HG02852 (cell line): Measurements from ENCODE around the gene NUFIP2.
"Not testable (repeated sequence)": the region's sequence is repeated elsewhere in the genome, so short reads cannot be mapped to it uniquely, and the experiment has no call there.

Experiments
- ATAC-seq: cut with Tn5 transposase; IDR thresholded peaks from one replicate; pipeline ENCODE4 v1.9.1; 2021; ENCODE audit warnings: mild to moderate bottlenecking, moderate library complexity; ENCODE audit not compliant: unreplicated experiment

NUFIP2 gene

DNA sequence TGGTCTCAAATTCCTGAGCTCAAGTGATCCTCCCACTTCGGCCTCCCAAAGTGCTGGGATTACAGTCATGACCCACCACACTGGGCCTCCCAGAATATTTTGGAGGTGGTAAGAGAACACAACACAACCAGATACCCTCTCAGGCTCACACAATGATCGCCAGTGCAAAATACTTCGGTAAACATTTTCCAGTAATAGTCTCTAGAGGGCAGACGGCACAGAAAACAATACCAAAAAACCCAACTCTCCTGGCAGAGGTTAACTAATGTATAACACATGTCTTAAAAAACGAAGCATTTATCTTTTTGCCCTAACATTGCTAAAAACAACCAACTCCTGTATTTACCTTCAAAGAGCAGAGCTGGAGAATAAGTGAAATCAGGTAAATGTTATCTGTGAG lies 10.5 kb downstream of the NUFIP2 start:
- ATAC-seq = no peak

DNA sequence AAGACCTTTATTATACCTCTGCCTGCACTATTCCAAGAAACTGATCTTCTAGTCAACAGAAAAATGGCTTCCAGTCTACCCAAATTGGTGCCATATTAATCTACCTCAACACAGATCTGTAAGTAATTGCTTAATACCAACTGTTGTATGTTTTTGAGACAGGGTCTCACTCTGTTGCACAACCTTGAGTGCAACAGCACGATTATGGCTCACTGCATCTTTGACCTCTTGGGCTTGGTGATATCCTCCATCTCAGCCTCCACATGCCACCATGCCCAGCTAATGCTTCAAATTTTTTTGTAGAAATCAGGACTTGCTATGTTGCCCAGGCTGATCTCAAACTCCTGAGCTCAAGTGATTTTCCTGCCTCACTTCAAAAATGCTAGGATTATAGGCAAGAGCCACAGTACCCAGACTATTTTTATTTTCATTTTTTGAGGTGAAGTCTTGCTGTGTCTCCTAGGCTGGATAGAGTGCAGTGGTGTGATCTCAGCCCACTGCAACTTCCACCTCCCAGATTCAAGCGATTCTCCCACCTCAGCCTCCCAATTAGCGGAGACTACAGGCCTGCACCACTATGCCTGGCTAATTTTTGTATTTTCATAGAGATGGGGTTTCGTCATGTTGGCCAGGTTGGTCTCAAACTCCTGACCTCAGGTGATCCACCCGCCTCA lies 14.4 kb downstream of the NUFIP2 start:
- no peak for ATAC-seq

DNA sequence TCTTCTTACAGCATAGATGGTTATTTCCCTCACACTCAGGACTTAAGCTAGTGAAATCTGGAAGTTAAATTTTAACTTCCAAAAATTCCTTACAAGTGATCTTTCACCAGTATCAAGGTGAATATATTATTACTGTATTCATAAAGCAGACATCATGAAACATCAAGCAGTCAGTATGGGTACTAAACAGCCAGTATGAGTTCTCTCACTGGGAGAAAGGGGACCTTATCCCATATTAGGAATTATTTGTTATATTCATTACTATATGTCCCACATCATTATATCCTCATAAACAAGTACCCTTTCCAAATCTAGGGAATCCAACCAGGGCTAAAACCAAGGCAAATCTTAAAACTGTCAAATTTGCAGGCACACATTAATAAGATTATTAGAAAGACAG lies 15.3 kb downstream of the NUFIP2 start:
- no peak for ATAC-seq

DNA sequence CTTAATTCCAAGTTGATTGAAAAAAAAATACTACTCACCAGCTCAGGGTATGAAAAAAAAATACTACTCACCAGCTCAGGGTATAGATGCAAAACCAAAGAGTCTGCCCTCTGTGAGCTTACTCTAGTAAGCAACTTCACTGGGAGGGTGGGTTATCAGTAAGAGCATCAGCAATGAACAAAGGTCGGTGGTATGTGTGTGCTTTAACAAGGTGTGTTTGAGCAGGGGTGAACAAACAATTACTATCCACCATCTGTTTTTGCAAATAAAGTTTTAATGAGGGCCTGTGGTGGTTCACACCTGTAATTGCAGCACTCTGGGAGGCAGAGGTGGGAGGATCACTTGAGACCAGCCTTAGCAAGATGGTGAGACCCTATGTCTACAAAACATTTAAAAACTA lies 20.0 kb downstream of the NUFIP2 start:
- ATAC-seq = no peak

DNA sequence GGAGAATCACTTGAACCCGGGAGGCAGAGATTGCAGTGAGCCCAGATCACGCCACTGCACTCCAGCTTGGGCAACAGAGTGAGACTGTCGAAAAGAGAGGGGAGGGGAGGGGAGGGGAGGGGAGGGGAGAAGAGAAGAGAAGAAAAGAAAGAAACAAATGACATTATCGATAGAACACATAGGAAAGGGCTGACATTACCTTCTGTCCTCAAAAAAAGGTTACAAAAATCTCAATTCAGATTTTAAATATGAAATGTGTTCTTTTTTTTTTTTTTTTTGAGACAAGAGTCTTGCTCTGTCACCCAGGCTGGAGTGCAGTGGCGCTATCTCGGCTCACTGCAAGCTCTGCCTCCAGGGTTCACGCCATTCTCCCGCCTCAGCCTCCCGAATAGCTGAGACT lies 22.0 kb downstream of the NUFIP2 start:
- ATAC-seq = not testable (repeated sequence)

DNA sequence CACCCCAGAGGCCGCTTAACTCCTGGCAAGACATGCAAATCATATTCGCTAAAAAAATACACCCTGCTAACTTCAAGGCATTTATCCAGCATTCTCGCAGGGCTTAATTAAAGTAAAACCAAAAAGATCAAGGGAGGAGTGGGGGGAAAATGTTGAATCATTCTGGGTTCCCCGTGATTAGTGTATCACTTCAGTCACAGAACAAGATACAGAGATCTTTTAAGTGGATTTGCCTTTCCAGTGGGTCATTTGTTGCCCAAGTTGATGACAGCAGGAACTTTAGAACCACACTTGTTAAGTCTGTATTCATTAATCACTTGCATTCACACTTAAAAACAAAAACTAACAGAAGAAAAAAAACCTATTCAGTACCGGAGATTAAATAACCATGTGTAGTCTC lies 30.0 kb downstream of the NUFIP2 start:
- ATAC-seq = no peak

DNA sequence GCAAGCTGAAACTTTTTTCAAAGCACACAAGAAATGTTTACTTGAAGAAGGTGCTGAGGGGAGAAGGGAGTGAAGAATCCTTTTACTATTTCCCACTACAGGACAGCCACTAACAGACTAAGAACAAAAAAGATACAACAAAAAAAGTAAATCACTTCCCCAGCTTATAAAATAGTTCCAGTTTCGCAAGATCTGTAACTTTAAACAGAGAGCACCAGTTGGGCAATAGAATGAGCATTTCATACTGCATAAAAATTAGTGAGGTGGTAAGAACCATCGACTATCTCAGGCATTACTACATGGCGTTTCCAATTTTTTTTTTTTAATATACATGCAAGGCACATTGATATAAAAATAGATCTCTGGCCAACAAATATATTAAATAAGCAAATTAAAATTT lies 36.2 kb downstream of the NUFIP2 start:
- no peak for ATAC-seq

DNA sequence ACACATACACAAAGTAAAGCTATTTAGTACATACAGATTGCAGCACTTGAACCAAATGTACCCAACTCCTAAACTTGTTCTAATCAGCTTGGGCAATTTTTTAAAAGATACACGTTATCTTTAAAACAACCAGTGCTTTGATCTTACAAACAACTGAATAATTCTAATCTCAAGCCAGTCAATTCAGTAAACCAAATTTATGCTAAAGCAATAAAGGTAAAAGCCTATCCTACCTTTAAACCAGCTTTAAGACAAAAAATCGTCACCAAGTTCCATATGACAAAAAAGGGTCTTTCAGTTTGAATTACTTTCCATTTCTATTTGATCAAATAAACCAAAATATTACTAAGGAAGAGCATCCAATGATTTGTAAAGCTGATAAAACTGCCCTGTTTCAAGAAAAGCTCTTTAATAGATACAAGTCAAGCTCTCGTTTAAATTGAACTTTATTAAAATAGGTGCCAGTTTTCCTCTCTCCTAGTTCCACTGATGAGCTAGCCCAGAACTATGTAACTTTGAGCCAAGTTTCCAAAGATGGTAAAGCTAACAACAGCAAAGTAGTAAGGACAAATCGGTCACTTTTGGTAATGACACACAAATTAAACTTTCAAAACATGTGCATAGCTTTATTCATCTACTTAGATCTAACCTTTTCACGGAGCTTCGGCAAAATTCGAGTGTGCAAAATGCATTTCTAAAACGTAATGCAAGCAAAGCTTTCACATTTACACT lies 37.0 kb downstream of the NUFIP2 start:
- ATAC-seq = no peak

DNA sequence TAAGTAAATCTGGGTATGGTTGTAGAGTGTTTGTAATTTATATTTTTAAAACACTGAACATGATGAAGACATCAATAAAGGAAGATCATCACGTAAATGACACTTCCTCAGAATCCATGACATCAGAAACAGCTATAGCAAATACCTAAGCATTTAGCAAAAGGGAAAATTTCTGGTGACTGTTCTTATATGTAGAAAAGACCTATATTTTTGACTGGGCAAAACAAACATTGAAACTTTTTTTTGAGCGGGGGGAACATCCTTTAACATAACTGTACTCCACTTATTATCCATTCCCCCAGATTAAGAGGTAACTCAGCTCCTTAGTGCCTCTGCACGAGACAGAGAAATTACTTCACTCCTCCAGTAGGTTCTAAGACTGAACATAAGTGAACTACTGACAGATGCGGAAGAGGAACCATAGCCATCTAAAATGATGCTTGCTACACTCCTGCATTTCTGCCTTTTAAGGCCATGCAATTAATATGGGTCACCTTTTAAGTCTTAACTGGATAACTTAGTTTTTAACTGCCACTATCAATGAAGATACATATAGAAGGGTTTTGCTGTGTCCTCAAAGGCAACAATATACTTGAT lies 37.9 kb downstream of the NUFIP2 start:
- no peak for ATAC-seq

DNA sequence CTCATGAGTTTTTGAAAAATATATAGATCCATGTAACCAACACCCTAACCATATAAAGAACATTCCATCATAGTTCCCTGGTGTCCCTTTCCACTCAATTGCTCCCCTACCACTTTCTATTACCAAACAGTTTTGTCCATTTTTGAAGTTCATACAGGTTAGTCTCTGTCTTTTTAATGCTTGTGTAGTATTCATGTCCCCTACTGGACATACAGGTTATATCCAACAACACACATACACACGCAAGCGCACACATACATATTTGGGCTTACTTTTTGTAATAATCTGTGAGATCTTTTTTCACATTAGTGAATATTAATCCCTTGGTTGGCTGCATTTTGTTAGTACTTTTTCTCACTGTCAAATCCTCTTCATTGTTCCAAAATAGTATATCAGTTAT lies 40.9 kb downstream of the NUFIP2 start:
- no peak for ATAC-seq

DNA sequence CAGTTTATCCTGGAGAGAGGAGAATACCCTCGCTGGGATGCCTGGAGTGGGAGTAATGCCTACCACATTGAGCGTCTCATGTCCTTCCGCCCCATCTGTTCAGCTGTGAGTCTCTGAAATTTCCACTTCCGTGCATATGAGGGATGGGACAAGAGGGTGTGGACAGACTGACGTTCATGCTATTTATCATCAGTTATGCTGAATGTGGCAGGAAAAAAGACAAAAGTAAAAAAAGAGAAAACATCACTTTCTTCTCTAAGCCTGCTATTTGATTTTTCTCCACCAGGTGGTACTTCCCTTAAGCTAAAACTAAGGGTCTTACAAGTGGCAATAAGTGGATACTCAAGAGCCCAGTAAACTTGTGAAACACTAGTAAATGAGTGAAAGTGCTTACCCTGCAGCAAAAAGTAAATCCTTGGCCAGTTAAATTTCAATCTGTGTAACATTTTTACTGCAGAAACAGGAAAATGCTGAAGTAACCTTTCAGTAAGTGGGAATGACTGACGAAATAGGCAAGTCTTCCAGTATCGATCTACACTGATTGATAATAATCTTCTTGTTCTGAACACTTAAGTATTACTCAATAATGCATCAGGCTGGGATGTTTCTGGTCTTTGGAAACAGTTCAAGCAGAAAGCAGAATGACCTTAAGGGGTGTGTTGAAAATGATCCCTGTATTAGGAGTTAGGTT lies 41.7 kb downstream of the NUFIP2 start:
- no peak for ATAC-seq

DNA sequence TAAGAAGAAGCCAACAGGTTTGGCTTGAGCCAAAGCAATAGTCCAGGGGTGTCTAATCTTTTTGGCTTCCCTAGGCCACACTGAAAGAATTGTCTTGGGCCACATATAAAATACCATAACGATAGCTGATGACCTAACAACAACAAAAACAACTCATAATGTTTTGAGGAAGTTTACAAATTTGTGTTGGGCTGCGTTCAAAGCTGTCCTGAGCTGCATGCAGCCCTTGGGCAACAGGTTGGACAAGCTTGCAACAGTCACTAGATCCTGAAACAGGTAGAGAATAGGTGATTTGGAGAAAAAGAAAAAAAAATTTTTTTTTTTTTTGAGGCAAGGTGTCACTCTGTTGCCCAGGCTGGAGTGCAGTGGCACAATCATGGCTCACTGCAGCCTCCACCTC lies 42.8 kb downstream of the NUFIP2 start:
- ATAC-seq = no peak

DNA sequence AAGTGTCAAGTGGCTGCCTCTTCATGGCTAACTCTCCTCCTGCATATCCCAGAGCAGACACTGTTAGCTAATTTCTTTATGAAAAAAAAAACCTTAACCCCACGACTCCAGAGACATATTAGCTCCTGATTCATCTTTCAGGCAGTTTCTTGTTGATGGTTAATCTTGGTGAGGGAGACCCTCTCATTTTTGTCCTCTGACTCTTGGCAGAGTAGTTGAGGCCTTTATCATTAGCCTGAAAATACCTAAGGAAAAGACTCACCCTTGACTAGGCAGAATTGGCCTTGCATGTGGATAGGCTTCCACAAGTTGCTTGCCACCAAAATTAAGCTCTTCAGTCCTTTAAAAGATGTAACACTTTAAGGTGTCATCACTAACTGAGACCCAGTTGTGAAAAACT lies 43.3 kb downstream of the NUFIP2 start:
- ATAC-seq = no peak

DNA sequence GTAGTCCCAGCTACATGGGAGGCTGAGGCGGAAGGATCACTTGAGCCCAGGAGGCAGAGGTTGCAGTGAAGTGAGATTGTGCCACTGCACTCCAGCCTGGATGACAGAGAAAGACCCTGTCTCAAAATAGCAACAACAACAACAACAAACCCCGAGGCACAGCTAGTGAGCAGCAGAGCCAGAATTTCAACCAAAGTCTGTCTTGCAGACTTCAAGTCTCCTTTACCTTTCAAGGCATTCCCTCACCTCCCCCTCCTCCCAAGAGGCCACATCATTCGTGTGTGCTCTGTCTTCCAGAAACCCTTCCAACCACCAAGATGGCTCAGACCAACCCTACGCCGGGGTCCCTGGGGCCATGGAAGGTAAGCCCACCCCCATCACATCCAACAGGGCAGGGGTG lies 45.1 kb downstream of the NUFIP2 start:
- no peak for ATAC-seq

DNA sequence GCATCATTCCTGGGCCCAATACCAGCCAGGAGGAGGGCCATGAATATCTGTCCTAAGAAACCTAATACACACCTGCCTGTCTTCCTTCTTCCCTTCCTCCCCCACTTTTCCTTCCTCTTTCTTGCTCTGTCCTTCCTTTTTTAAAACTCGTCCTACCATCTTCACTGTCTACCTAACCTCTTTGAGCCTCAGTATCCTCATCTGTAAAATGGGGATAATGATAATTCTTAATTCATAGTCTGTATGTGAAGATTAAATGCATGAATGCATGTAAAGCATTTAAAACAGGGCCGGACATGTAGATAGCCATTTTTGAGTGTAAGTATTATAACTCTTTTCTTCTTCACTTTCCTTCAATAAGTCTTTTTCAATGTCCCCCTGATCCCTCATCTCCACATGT lies 46.7 kb downstream of the NUFIP2 start:
- no peak for ATAC-seq

DNA sequence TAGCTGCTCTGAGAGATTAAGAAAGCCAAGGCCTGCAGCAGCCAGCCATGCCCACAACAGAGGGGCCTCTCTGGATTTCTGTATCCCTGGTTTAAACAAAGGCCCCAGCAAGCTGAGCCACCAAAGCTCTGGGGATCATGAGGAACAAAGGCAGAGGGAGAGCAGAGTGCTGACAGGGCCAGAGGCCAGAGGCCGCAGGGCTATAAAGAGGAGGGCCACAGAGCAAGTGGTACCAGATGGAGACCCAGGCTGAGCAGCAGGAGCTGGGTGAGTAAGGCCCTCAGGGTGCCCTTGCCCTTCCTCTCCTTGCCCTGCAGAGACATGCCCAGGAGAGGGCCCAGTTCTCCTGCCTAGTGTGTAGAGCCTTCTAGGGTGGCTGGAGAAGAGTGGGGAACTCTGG lies 47.3 kb downstream of the NUFIP2 start, which contains the start of gene CRYBA1:
TSS of gene CRYBA1 (plus strand) at position 232 of the 400 bp plus-strand sequence. CDS start at position 237, 5 bp downstream.
- no peak for ATAC-seq

DNA sequence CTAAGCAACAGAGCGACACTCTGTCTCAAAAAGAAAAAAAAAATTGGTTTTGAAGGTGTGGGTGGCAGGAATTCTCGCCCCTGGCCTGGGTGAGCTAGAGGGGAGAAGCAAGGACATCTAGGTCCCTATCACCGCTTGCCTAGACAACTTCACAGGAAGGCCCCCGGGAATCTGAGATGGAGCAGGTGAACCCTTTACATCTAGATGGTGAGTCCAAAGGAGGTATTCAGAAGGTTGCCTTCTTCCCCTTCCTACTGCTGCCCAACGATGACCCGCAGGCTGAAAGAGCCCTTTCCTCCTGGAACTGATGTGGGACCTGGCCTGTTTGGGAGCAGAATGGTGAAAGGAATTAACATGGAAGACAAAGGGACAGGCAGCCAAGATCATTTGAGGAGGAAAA lies 48.5 kb downstream of the NUFIP2 start:
- no peak for ATAC-seq

DNA sequence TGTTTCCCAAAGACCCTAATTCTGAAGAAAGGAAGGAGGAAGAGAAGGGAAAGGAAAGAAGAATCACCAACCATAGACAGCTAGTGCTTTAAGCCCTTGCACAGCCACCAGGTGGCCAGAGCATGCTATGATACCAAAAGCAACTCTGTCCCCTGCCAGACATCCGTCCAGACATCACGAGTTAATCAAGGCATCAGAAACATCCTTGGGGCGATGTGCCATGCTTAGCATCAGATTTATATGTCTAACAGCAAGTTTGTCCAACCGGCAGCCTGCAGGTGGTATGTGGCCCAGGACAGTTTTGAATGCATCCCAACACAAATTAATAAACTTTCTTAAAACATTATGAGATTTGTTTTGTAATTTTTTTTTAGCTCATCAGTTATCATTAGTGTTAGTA lies 50.2 kb downstream of the NUFIP2 start:
- no peak for ATAC-seq

DNA sequence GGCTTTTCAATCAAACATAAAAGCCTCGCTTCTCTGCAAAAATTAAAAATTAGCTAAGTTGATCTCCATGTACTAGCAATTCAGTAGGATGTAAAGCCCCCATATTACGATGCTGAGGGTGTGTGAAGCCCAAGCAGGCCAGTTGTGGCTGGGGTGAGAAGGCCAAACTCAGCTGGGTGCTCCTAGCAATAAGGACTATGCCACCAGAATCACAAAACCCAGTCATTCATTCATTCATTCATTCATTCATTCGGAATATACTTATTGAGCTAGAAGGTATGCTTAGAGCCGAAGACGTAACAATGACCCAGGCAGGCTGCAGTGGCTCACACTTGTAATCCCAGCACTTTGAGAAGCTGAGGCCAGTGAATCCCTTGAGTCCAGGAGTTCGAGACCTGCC lies 51.2 kb downstream of the NUFIP2 start:
- ATAC-seq = no peak

DNA sequence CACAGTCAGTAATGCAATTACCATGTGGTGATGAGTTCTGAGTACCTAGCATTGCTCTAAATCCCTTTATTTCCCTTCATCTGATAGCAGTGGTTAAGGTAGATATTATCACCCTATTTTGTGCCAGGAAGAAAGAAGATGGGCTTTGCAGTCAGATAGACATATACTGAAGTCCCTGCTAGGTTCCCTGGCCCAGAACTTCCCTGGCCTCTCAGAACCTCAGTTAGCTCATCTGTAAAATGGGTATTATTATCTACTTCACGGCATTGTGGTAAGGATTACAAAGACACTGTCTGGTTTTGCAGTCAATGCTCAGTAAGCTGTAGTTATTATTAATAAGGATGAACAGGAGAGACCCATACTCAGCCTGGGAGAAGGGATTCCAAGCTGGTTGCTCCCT lies 51.9 kb downstream of the NUFIP2 start:
- no peak for ATAC-seq
